ENCODE data around the gene ING3. TPM values are rescaled to one million over a fixed set of nuclear protein-coding genes. Genes with fewer than 3 reads are reported as not detected.

The ING3 gene
- total and polyA plus RNA-seq, 2 of the 13 experiments (the other 11 are each of a cell fraction or from before 2014, with no cell fraction given), result 6.9 to 12.8 TPM

GRCh38 chr7:120950539-120951308, at the start of gene ING3 (continued):
- TF ChIP-seq ZNF18 (CRISPR knock-in tag; IDR thresholded peaks at IDR 0.05; ENCODE audit: insufficient replicate concordance) (no peak), ATF7 (IDR thresholded peaks at IDR 0.05) (peak; percentile 67), ATF7 (CRISPR knock-in tag; IDR thresholded peaks at IDR 0.05) (0 out of 2 replicates have a peak, but pooled peaks have one; percentile 46), MIER2 (CRISPR knock-in tag; IDR thresholded peaks at IDR 0.05) (no peak), PTBP1 (IDR thresholded peaks at IDR 0.05; ENCODE audit: low read depth, low read length, poor library complexity, severe bottlenecking) (peak; percentile 100), ZNF33A (CRISPR knock-in tag; IDR thresholded peaks at IDR 0.05; ENCODE audit: borderline replicate concordance) (no peak), RBFOX2 (IDR thresholded peaks at IDR 0.05; ENCODE audit: low read depth, low read length) (peak; percentile 91), YEATS2 (CRISPR knock-in tag; IDR thresholded peaks at IDR 0.05; ENCODE audit: borderline replicate concordance) (peak; percentile 75; the same call in 1 of the 2 replicates), NFYB (CRISPR knock-in tag; IDR thresholded peaks at IDR 0.05) (peak; percentile 92), ZSCAN21 (CRISPR knock-in tag; IDR thresholded peaks at IDR 0.05; ENCODE audit: borderline replicate concordance) (0 out of 2 replicates have a peak, but pooled peaks have one; percentile 29), POGZ (CRISPR knock-in tag; IDR thresholded peaks at IDR 0.05) (peak; percentile 84), MEIS1 (CRISPR knock-in tag; IDR thresholded peaks at IDR 0.05; ENCODE audit: borderline replicate concordance) (peak; percentile 98), ZNF574 (CRISPR knock-in tag; IDR thresholded peaks at IDR 0.05) (peak; percentile 53), MTA1 (CRISPR knock-in tag; IDR thresholded peaks at IDR 0.05; ENCODE audit: borderline replicate concordance) (no peak), FOXP4 (CRISPR knock-in tag; IDR thresholded peaks at IDR 0.05) (peak; percentile 85)
